ENCODE results near the gene TMPRSS4.

GRCh38 chr11:118042141-118042540 is 34.7 kb upstream of the TMPRSS4 start:
- TF ChIP-seq CTCF (IDR thresholded peaks at IDR 0.05) (no peak), POLR2A (IDR thresholded peaks at IDR 0.05) (no peak)

Measured in testis (tissue), 2 donors.